Ishikawa (cell line): ENCODE results near the gene SLX9.

Experiments
- CEBPB ChIP-seq: IDR thresholded peaks from 2 replicates; pipeline ENCODE4 v1.6.1; 2012
- EGR1 ChIP-seq: IDR thresholded peaks from 2 replicates; pipeline ENCODE4 v1.6.1; 2012
- FOXM1 ChIP-seq: IDR thresholded peaks from 2 replicates; pipeline ENCODE4 v1.6.1; 2012; ENCODE audit warnings: low read depth, borderline replicate concordance
- MAX ChIP-seq: IDR thresholded peaks from 2 replicates; pipeline ENCODE4 v1.6.1; 2012
- NFIC ChIP-seq: IDR thresholded peaks from 2 replicates; pipeline ENCODE4 v1.6.1; 2012
- RAD21 ChIP-seq: IDR thresholded peaks from 2 replicates; pipeline ENCODE4 v1.6.1; 2012; ENCODE audit warnings: low read depth
- REST ChIP-seq: IDR thresholded peaks from 2 replicates; pipeline ENCODE4 v1.6.1; 2012; ENCODE audit warnings: low read depth, mild to moderate bottlenecking
- TCF12 ChIP-seq: IDR thresholded peaks from 2 replicates; pipeline ENCODE4 v1.6.1; 2012; ENCODE audit warnings: low read depth
- TEAD4 ChIP-seq: IDR thresholded peaks from 2 replicates; pipeline ENCODE4 v1.6.1; 2012
- YY1 ChIP-seq: IDR thresholded peaks from 2 replicates; pipeline ENCODE4 v1.6.1; 2012; ENCODE audit warnings: low read depth

Gene SLX9

GRCh38 chr21:45026066-45026745 lies 86.4 kb downstream of the SLX9 start:
- TF ChIP-seq REST (no peak), YY1 (no peak), FOXM1 (no peak), NFIC (no peak), EGR1 (no peak), CEBPB (no peak), TCF12 (no peak), RAD21 (no peak), TEAD4 (no peak), MAX (no peak)
